ENCODE results near the gene TREML1.

DNA sequence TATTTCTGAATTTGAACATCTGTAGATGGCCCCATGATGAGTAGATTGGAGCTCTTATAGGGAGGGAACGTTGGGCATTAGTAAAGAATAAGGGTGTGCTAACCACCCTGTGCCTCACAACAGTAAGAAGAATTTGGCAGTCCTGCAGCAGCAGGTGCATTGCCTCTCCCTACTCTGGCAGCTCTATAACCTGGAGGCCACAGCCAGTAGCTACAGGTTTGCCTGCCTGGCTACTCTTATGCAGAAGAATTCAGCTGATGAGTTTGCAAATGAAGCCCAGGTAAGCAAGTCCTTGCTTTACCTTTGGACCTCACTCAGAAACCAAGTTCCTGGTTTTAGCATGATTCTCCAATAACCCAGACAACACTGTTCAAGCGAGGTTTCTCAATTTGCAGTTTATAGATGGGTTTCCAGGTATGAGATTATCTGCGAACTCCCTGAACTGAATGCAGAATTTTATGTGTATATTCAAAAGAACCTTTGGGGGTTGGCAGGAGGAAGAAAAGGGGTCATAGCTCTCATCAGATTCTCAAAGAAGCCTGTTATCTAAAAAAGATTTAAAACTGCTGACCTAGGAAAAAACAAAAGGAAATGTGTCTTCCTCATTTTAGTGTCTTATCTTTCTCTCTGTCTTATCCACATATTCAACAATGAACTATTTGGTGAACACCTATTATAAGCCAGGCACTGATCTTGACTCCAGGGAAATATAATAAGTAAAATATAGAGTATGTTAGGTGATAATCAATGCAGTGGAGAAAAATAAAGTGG lies 18.9 kb downstream of the TREML1 start:
- TF ChIP-seq EZH2 (IDR thresholded peaks at IDR 0.05): no peak
- TF ChIP-seq, protein P1, sequence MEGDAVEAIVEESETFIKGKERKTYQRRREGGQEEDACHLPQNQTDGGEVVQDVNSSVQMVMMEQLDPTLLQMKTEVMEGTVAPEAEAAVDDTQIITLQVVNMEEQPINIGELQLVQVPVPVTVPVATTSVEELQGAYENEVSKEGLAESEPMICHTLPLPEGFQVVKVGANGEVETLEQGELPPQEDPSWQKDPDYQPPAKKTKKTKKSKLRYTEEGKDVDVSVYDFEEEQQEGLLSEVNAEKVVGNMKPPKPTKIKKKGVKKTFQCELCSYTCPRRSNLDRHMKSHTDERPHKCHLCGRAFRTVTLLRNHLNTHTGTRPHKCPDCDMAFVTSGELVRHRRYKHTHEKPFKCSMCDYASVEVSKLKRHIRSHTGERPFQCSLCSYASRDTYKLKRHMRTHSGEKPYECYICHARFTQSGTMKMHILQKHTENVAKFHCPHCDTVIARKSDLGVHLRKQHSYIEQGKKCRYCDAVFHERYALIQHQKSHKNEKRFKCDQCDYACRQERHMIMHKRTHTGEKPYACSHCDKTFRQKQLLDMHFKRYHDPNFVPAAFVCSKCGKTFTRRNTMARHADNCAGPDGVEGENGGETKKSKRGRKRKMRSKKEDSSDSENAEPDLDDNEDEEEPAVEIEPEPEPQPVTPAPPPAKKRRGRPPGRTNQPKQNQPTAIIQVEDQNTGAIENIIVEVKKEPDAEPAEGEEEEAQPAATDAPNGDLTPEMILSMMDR (IDR thresholded peaks at IDR 0.05): no peak

Data from neural progenitor cell (in vitro differentiated cells).